Measurements from ENCODE around the gene ST7. TPM values are rescaled to one million over a fixed set of nuclear protein-coding genes. Genes with fewer than 3 reads are reported as not detected.
A peak's percentile ranks its signal among the peaks of the same experiment; 100 is the strongest.

The ST7 gene
- total RNA-seq, 1 donor: 19.9 TPM

GRCh38 chr7:117014673-117015133 lies 61.4 kb downstream of the ST7 start:
- TF ChIP-seq CTCF (IDR thresholded peaks at IDR 0.05; ENCODE audit: extremely low read depth, low read depth, low read length): no peak
- Histone ChIP-seq H3K4me2 (ENCODE audit: insufficient read depth, low read length) (peak overlapping the region; percentile 75), H2AFZ (ENCODE audit: low read length) (no peak overlapping the region), H3K79me2 (ENCODE audit: insufficient read depth, low read length) (peaks cover 44% of the 10 kb centered on the region), H3K9me3 (ENCODE audit: low read depth, low read length) (no peaks in the 10 kb centered on the region), H3K27ac (ENCODE audit: low read depth, low read length) (peak overlapping the region; percentile 47), H3K4me3 (ENCODE audit: insufficient read depth, low read length) (no peak overlapping the region), H4K20me1 (ENCODE audit: insufficient read depth, low read length) (no peaks in the 10 kb centered on the region), H3K27me3 (ENCODE audit: insufficient read depth, low read length) (no peaks in the 10 kb centered on the region), H3K36me3 (ENCODE audit: insufficient read depth, low read length) (no peaks in the 10 kb centered on the region), H3K4me1 (ENCODE audit: insufficient read depth, low read length) (peaks cover 22% of the 10 kb centered on the region)
- DNase-seq (ENCODE audit: insufficient read length, low spot score, missing footprints): no peak

GRCh38 chr7:117015258-117016184 lies 62.2 kb downstream of the ST7 start:
- no peaks in the 10 kb centered on the region for H3K27me3 ChIP-seq (ENCODE audit: insufficient read depth, low read length)
- H3K79me2 ChIP-seq (ENCODE audit: insufficient read depth, low read length): peaks cover 44% of the 10 kb centered on the region
- H3K4me2 ChIP-seq (ENCODE audit: insufficient read depth, low read length): peak overlapping the region; percentile 75
- peaks cover 16% of the 10 kb centered on the region for H3K4me1 ChIP-seq (ENCODE audit: insufficient read depth, low read length)
- no peaks in the 10 kb centered on the region for H4K20me1 ChIP-seq (ENCODE audit: insufficient read depth, low read length)
- H3K27ac ChIP-seq (ENCODE audit: low read depth, low read length): peak overlapping the region; percentile 47
- no peaks in the 10 kb centered on the region for H3K9me3 ChIP-seq (ENCODE audit: low read depth, low read length)
- no peaks in the 10 kb centered on the region for H3K36me3 ChIP-seq (ENCODE audit: insufficient read depth, low read length)
- H2AFZ ChIP-seq (ENCODE audit: low read length): no peak overlapping the region
- TF ChIP-seq CTCF (IDR thresholded peaks at IDR 0.05; ENCODE audit: extremely low read depth, low read depth, low read length): no peak
- no peak overlapping the region for H3K4me3 ChIP-seq (ENCODE audit: insufficient read depth, low read length)
- no peak for DNase-seq (ENCODE audit: insufficient read length, low spot score, missing footprints)

- Histone ChIP-seq H3K9me3 (ENCODE audit: low read depth, low read length) (no peaks in the 10 kb centered on the region), H3K79me2 (ENCODE audit: insufficient read depth, low read length) (peaks cover 39% of the 10 kb centered on the region), H3K4me1 (ENCODE audit: insufficient read depth, low read length) (peaks cover 13% of the 10 kb centered on the region), H2AFZ (ENCODE audit: low read length) (no peak overlapping the region), H3K4me2 (ENCODE audit: insufficient read depth, low read length) (no peak overlapping the region), H3K27ac (ENCODE audit: low read depth, low read length) (no peak overlapping the region), H4K20me1 (ENCODE audit: insufficient read depth, low read length) (no peaks in the 10 kb centered on the region), H3K36me3 (ENCODE audit: insufficient read depth, low read length) (no peaks in the 10 kb centered on the region), H3K4me3 (ENCODE audit: insufficient read depth, low read length) (no peak overlapping the region), H3K27me3 (ENCODE audit: insufficient read depth, low read length) (no peaks in the 10 kb centered on the region)
- no peak for DNase-seq (ENCODE audit: insufficient read length, low spot score, missing footprints)
- no peak for TF ChIP-seq CTCF (IDR thresholded peaks at IDR 0.05; ENCODE audit: extremely low read depth, low read depth, low read length)
Observed at GRCh38 chr7:117017017-117017451, 63.7 kb downstream of the ST7 start.

- H3K9me3 ChIP-seq (ENCODE audit: low read depth, low read length): no peaks in the 10 kb centered on the region
- H3K27me3 ChIP-seq (ENCODE audit: insufficient read depth, low read length): no peaks in the 10 kb centered on the region
- H3K36me3 ChIP-seq (ENCODE audit: insufficient read depth, low read length): no peaks in the 10 kb centered on the region
- H4K20me1 ChIP-seq (ENCODE audit: insufficient read depth, low read length): no peaks in the 10 kb centered on the region
- no peak for DNase-seq (ENCODE audit: insufficient read length, low spot score, missing footprints)
- no peak for TF ChIP-seq CTCF (IDR thresholded peaks at IDR 0.05; ENCODE audit: extremely low read depth, low read depth, low read length)
- no peak overlapping the region for H3K27ac ChIP-seq (ENCODE audit: low read depth, low read length)
- peaks cover 13% of the 10 kb centered on the region for H3K4me1 ChIP-seq (ENCODE audit: insufficient read depth, low read length)
- H3K4me2 ChIP-seq (ENCODE audit: insufficient read depth, low read length): no peak overlapping the region
- H3K79me2 ChIP-seq (ENCODE audit: insufficient read depth, low read length): peaks cover 44% of the 10 kb centered on the region
- H2AFZ ChIP-seq (ENCODE audit: low read length): no peak overlapping the region
- H3K4me3 ChIP-seq (ENCODE audit: insufficient read depth, low read length): no peak overlapping the region
Observed at GRCh38 chr7:117017702-117018266, 64.5 kb downstream of the ST7 start.

Data from osteoblast (primary cell).